GM19372 (cell line): Measurements from ENCODE around the gene PPP2R2C.

ENCODE experiments used
- ATAC-seq: cut with Tn5 transposase; IDR thresholded peaks from one replicate; pipeline ENCODE4 v1.9.1; 2021; ENCODE audit warnings: mild to moderate bottlenecking, low read depth, moderate library complexity; ENCODE audit not compliant: unreplicated experiment

PPP2R2C gene

GRCh38 chr4:6405397-6405706, 67.1 kb downstream of the PPP2R2C start:
- ATAC-seq, result no peak

GRCh38 chr4:6404611-6405396, 67.6 kb downstream of the PPP2R2C start:
- ATAC-seq, result no peak

- ATAC-seq, result no peak
Observed at GRCh38 chr4:6403400-6403685, 69.1 kb downstream of the PPP2R2C start.

- no peak for ATAC-seq
Observed at GRCh38 chr4:6402566-6403399, 69.6 kb downstream of the PPP2R2C start.

- no peak for ATAC-seq
Observed at GRCh38 chr4:6401797-6402196, 70.6 kb downstream of the PPP2R2C start.

GRCh38 chr4:6396696-6397236, 75.6 kb downstream of the PPP2R2C start:
- no peak for ATAC-seq

- ATAC-seq, result no peak
Observed at GRCh38 chr4:6395466-6396228, 76.8 kb downstream of the PPP2R2C start.

- no peak for ATAC-seq
Observed at GRCh38 chr4:6394671-6395081, 77.7 kb downstream of the PPP2R2C start.

- no peak for ATAC-seq
Observed at GRCh38 chr4:6393544-6394475, 78.6 kb downstream of the PPP2R2C start.

- no peak for ATAC-seq
Observed at GRCh38 chr4:6393066-6393465, 79.3 kb downstream of the PPP2R2C start.

GRCh38 chr4:6392407-6392806, 80.0 kb downstream of the PPP2R2C start:
- no peak for ATAC-seq

GRCh38 chr4:6391852-6392188, 80.6 kb downstream of the PPP2R2C start:
- no peak for ATAC-seq

GRCh38 chr4:6391186-6391851, 81.1 kb downstream of the PPP2R2C start:
- ATAC-seq, result no peak

GRCh38 chr4:6390356-6390755, 82.1 kb downstream of the PPP2R2C start:
- ATAC-seq, result no peak

GRCh38 chr4:6389142-6389825, 83.1 kb downstream of the PPP2R2C start:
- ATAC-seq, result no peak

- no peak for ATAC-seq
Observed at GRCh38 chr4:6388713-6389112, 83.7 kb downstream of the PPP2R2C start.

- no peak for ATAC-seq
Observed at GRCh38 chr4:6387946-6388345, 84.5 kb downstream of the PPP2R2C start.

- ATAC-seq, result no peak
Observed at GRCh38 chr4:6386091-6386490, 86.3 kb downstream of the PPP2R2C start.

GRCh38 chr4:6385288-6385687, 87.1 kb downstream of the PPP2R2C start:
- ATAC-seq, result no peak
